ENCODE results near the gene ACSS2.

GRCh38 chr20:34956041-34956458 lies 79.6 kb downstream of the ACSS2 start:
- no peak for TF ChIP-seq CTCF (IDR thresholded peaks at IDR 0.05)
- TF ChIP-seq POLR2A (IDR thresholded peaks at IDR 0.05) = no peak

All from Peyer's patch (tissue), 4 donors.